ENCODE data around the gene MSRB3. TPM values are rescaled to one million over a fixed set of nuclear protein-coding genes. Genes with fewer than 3 reads are reported as not detected.

Gene MSRB3
- total RNA-seq, 1 experiment from 2014 or later, result 1.1 TPM

DNA sequence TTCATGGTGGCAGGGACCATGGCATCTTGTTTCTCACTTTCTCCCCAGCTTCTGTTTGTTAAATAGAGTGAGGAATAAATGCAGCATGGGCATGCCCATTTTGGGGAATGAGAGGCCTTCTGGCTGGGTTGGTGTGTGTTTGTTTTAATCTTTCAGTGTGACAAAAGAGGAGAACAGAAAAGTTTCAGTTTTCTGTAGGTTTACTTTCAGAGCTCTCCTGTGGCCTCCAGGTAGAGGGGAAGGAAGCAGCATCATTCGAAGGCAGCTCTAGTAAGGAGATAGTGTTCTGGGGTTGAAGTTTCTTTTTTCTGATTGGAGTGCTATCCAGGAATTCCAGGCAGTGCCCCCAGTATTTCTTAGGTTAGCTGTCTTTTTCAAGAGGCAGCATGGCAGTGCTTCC is 15.3 kb downstream of the MSRB3 start:
- no peak overlapping the region for H4K5ac ChIP-seq (ENCODE audit: insufficient read length, low read depth, low read length)
- H3K56ac ChIP-seq (ENCODE audit: insufficient read length, low read depth, low read length), result no peak overlapping the region
- no peak overlapping the region for H3K4me2 ChIP-seq (ENCODE audit: insufficient read depth, insufficient read length, low read length)
- no peak overlapping the region for H4K8ac ChIP-seq (replicated peaks; ENCODE audit: insufficient read length, low read depth, low read length)
- no peak overlapping the region for H2BK5ac ChIP-seq (ENCODE audit: insufficient read length, low read length)
- H3K79me1 ChIP-seq (ENCODE audit: insufficient read depth, low read depth, low read length, poor library complexity, severe bottlenecking), result no peaks in the 10 kb centered on the region
- no peaks in the 10 kb centered on the region for H3K23me2 ChIP-seq (ENCODE audit: insufficient read length, low read depth, low read length, poor library complexity, severe bottlenecking)
- no peak overlapping the region for H3K14ac ChIP-seq (ENCODE audit: insufficient read depth, low read length)
- DNase-seq, result no peak
- H3K4me1 ChIP-seq (ENCODE audit: insufficient read depth, low read length), result no peaks in the 10 kb centered on the region
- no peaks in the 10 kb centered on the region for H3K4me1 Mint-ChIP-seq
- no peak overlapping the region for H3K4ac ChIP-seq (ENCODE audit: low read depth, low read length)
- H2AK5ac ChIP-seq (ENCODE audit: insufficient read length, low read length), result no peak overlapping the region
- H3T11ph ChIP-seq (ENCODE audit: low read length), result no peak overlapping the region
- no peaks in the 10 kb centered on the region for H3K27me3 ChIP-seq (ENCODE audit: insufficient read depth, low read length)
- no peaks in the 10 kb centered on the region for H3K9me3 ChIP-seq (ENCODE audit: control insufficient read depth, low read depth, low read length)
- no peak overlapping the region for H2BK20ac ChIP-seq (ENCODE audit: low read depth, low read length, poor library complexity, severe bottlenecking)
- no peaks in the 10 kb centered on the region for H3K27me3 Mint-ChIP-seq (ENCODE audit: low read depth)
- H3K27ac ChIP-seq (ENCODE audit: insufficient read length, low read depth, low read length), result no peak overlapping the region
- H3K18ac ChIP-seq (ENCODE audit: insufficient read length, low read depth, low read length), result no peak overlapping the region
- H3K4me3 Mint-ChIP-seq, result no peak overlapping the region
- no peaks in the 10 kb centered on the region for H3K36me3 Mint-ChIP-seq (ENCODE audit: insufficient read depth in 1 of 3, low read depth in 3 of 3)
- no peak overlapping the region for H3K23ac ChIP-seq (ENCODE audit: insufficient read length, low read depth, low read length)
- H4K20me1 ChIP-seq (ENCODE audit: control insufficient read depth, insufficient read depth, insufficient read length), result no peaks in the 10 kb centered on the region
- no peak overlapping the region for H3K27ac Mint-ChIP-seq
- no peak overlapping the region for H2AFZ ChIP-seq (ENCODE audit: low read length)
- H2BK15ac ChIP-seq (ENCODE audit: low read depth, low read length), result no peak overlapping the region
- no peak overlapping the region for H2BK120ac ChIP-seq (ENCODE audit: low read depth, low read length, poor library complexity, severe bottlenecking)
- H4K91ac ChIP-seq (ENCODE audit: insufficient read length, low read depth, low read length), result no peak overlapping the region
- no peaks in the 10 kb centered on the region for H3K9me3 Mint-ChIP-seq
- no peak overlapping the region for H2BK12ac ChIP-seq (ENCODE audit: insufficient read length, low read depth, low read length)
- H3K79me2 ChIP-seq (ENCODE audit: insufficient read depth, low read length), result no peaks in the 10 kb centered on the region
- H3K9ac ChIP-seq (ENCODE audit: extremely low read depth, insufficient read length, low read length), result no peak overlapping the region
- WGBS (ENCODE audit: extremely low coverage, insufficient read length, low lambda C conversion rate), result no CpG with 5 or more reads among the region's 1 CpG
- no peak for TF ChIP-seq CTCF (conservative IDR thresholded peaks at IDR 0.05)
